HG03432 (cell line): Measurements from ENCODE around the gene CALHM3.

Experiments used
- ATAC-seq: cut with Tn5 transposase; IDR thresholded peaks from one replicate; pipeline ENCODE4 v1.9.1; 2021; ENCODE audit warnings: mild to moderate bottlenecking, moderate library complexity; ENCODE audit not compliant: unreplicated experiment

Gene CALHM3

DNA sequence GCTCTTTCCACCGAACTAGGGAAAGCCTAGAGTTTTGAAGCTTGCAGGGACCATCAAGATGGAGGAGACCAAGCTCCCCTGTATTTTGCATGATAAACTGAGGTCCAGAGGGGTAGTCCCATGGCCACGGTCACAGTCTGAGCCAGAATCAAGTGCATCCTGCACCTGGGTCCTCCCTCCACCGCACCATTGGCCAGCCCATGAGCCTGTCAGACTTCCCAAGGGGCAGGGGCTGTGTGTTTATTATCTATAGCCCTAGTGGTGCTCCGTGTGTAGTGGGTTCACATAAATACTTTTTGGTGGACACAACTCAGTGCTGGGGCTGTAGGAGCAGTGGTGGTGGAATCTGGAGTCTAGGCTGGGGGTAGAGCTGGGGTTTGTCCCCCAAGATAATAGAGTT lies 3.6 kb downstream of the CALHM3 start:
- no peak for ATAC-seq

DNA sequence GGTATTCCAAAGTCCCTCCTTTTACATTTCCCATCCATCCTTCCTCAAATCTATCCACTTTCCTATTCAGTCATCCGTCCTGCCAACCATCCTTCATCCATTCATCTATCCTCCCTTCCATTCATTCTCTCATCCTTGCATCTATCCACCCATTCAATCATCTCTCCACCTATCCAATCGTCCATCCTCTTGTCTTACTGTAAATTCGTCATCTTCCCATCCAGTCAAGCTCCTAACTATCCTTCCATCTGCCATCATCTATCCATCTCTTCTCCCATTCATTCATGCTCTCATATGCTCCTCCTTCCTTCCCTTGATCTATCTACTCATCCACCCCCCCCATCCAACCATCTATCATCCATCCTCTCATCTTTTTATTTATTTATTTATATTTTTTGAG lies 5.0 kb downstream of the CALHM3 start:
- ATAC-seq: no peak

DNA sequence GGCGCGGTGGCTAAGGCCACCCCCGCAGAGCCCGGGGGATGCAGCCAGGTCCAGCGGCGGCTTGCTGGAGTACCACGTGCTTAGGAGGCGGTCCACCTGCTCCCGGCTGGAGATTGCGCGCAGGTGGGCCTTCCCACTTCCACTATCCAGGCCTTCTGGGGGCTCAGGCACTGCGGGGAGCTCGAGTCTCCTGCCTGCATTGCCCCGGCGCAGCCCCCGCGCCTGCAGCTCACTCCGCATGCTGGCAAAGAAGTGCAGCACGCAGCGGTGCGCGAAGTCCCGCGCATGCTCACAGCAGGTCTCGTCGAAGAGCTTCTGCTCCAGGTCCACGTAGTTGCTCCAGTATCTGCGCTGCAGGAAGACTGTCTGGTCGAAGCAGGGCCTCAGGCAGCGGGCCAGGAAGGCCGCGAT lies 5.8 kb downstream of the CALHM3 start:
- ATAC-seq: no peak

DNA sequence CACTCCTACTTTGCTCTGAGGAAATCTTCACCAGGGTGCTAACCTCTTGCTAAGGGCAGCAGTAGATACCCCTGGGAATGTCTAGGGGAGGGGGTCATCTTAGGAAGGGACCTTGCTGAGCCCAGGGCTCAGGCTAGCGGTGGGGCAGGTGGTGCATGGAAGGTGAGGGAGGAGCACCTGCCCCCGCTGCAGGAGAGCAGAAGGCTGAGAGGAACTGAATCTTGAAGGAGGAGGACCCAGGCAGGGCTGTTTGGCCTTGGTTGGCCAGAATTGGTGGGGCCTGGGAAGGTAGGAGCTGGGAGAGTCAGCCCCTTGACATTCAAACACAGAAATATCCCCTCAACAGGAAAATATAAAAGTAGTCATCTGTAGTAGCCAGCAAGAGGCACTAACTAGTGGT lies 7.0 kb downstream of the CALHM3 start:
- peak; percentile 22 for ATAC-seq

DNA sequence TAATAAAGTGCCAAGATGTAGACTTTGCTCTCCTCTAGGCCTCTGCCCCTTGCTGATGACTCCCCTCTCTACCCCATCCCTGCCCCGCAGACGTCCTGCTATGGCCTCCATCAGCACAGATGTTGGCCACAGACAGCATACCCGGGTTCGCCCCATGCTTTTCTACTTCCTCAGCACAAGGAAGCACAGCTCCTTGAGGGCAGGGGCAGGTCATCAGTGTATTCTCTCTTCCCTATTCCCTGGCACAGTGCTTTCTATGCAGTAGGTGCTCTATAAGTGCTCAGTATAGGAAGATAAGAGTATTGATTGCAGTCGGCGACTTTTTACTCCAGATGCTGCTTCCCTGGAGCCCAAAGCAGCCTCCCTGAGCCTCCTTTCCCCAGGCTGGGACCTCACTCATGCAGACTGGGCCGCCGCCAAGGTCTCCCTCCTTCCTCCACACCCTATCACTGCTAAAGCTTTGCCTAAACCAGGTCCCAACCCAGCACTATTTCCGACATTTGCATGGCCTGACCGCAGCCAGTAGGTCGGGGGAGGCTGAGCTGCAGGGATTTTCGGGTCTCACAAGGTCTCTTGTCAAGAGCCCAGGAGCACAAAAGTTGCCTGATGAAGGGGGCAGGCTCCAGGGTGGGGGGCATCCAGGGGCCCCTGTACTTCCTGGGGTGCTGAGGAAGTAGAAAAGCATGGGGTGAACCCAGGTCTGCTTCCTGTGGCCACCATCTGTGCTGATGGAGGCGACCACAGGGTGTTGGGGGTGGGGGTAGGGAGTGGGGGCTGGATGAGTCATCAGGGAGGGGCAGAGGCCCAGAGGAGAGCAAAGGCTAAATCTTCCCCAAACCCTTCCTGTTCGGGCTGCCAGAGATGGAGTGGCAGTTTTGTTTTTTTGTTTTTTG lies 8.0 kb downstream of the CALHM3 start:
- peak; percentile 78 for ATAC-seq

DNA sequence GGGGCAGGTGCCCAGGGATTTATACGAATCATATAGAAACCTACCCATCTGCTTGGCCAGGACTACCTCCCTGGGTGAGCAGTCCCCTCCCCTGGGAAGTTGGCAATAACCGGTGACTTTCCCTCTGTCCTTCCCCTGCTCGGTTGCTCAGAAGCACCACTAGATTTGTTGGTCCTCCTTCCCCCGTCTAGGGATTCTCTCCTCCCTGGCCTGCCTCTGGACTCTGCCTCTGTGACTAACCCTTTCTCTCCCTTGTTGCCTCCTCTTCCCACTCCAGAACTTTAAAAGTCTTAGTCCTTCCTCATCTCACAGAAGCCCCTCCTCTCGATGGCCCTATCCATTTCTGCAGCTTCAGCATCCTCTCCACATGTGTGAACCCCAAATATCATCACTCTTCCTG lies 9.8 kb downstream of the CALHM3 start:
- ATAC-seq: no peak

DNA sequence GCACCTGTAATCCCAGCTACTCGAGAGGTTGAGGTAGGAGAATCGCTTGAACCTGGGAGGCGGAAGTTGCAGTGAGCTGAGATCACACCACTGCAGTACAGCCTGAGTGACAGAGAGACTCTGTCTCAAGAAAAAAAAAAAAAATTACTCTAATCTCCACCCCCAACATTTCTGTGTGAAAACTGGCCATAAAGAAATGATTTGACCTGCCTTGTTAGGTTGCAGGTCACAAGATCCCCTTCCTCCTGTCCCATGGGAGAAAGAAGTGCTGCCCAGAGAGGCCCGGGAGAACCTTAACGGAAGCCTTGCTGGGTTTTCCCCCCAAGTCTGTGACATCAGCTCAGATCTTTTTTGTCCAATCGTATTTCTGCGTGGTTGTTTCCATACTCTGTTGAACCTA lies 11.6 kb downstream of the CALHM3 start:
- peak; percentile 33 for ATAC-seq

DNA sequence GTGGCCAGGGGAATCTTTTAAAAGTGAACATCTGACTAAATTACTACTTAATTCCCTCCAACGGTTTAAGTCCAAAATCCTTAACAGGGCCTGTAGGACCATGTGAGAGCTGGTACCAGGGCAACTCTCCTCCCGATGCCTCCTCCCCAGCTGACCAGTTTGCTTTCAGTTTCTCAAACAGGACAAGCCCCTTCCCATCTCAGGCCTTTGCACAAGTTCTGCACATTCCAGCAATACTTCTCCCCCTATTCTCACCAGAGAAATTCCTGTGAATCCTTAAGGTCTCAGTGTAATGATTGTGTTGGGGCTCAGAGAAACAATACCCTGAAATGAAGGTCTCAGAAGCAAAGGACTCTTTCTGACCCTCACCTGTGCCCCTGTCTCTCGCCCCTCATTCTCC lies 12.3 kb downstream of the CALHM3 start:
- no peak for ATAC-seq

DNA sequence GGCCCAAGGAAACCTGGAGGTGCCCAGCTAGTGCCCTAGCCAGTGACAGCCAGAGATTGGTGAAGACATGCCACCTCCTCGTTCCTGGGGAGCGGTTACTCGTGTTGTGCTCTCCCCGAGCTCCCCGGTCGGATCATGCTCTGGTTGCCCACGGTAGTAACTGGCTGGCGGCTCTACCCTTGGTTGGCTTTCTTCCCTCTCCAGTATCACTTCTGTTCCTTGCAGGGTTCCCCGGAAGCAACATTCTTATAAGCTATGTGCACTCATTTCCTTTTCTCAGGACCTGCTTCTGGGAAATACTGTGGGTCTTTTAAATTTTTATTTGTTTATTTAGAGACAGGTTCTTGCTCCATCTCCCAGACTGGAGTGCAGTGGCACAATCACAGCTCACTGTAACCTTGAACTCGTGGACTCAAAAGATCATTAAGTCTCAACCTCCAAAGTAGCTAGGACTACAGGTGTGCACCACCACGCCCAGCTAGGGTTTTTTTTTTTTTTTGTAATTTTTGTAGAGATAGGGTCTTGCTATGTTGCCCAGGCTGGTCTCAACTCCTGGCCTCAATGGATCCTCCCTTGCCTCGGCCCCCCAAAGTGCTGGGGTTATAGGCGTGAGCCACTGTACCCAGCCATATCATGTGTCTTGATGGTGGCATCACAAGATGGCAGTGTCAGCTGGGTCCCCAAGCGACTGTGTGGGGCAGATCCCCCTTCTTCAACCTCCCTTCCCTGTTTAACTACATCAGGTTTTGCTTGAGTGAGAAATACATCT lies 13.4 kb downstream of the CALHM3 start:
- ATAC-seq: no peak

DNA sequence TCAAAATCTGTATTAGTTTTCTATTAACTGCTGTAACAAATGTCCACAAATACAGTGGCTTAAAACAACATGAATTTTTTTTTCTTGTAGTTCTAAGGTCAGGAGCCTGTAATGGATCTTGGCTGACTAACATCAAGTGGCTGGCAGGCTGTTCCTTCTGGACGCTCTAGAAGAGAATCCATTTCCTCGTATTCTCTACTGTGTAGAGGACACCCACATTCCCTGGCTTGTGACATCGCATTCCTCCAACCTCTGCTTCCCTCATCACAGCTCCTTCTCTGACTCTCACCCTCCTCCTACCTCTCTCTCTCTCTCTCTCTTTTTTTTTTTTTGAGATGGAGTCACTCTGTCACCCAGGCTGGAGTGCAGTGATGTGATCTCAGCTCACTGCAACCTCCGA lies 15.5 kb downstream of the CALHM3 start:
- ATAC-seq: no peak

DNA sequence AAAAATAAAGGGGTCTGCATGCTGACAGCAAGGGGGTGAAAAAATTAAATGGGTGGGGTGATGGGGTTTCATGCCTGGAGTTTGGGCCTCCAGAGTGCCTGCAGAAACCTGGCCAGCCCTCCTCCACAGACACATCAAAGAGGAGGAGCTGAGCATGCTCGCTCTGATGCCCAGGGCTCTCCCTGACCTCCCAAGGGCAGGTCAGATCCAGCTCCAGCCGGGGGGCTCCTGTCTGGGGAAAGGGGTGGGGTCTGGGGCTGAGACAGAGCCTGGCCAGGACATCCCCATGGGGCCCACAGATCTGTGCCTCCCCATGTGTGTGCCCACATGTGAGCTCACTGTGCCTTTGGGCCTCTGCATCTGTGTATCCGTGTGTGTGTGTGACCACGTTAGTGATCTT lies 19.4 kb downstream of the CALHM3 start:
- ATAC-seq: no peak

DNA sequence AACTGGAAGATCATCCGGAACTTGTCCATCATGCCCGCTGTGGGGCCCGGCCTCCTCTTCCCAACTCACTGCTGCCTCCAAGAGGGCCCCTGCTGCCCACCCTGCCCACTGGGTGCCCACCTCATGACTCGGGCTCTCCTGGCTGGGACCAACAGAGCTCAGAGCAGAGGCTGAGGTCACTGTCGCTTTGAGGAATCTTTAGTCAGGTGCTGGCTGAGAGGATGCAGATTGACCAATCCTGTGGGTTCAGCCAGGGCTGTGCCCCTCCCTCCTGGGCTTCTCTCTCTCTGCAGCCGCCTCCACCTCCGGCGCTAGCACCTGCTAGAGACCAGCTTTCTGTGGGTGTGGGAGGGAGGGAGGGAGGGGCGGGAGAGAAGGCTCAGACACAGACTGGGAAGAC lies 20.3 kb downstream of the CALHM3 start, which contains the start of gene CALHM1:
Gene CALHM1, minus strand, starts transcription at position 181 of the 400 bp plus-strand sequence. Its CDS starts 149 bp downstream, at position 32.
- ATAC-seq: peak; percentile 74

DNA sequence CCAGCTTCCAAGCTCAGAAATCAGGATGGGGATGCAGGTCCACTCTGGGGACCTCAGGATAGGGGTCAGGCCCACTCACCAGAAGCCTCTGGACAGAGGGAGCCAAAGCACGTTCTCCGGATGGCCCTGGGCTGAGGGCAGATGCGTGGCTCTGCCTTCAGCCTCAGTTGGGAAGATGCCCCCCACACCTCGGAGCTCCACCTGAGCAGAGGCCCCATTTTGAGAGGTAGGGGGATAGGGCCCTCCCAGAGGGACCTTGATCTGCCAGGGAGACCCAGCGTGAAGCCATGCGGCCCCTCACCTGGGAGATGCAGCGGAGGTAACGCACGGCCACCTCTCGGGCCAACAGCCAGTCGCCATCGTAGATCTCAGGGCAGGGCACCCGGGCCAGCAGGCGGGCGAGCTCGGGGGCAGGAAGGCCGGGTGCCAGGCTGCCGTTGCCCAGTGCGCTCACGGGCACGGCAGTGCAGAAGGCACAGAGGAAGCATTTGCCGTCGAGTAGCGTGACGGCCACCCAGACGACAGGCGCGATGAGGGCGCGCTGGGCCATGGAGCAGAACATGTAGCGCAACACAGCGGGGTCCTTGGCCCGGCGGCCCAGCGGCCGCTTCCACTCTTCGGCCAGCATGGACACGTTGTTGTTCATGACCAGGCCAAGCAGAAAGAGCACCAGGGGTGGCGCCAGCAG lies 21.0 kb downstream of the CALHM3 start:
- ATAC-seq: no peak

DNA sequence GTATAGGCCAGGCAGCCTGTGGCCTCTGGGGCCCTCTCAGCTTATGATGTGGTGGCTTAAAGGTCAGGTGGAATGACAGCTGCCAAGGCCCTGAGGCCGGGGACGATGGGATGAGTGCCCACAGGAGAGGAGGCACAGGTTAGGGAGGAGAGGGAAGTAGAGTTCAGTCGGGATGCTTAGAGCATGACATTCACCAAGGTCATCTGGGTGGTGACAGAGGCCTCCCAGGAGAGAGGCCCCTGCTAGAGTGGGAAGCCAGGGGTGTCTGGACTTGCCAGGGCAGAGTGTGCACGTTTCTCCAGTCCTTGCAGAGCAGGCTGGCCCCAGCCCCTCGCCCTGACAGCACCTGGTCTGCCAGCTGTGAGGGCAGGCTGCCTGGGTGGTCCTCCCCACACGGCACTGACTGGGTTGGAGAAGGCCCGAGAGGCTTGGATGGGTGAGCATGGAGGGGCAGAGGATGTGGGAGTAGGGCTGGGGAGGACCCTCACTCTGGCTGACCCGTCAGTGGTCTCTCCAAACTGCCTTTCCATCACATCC lies 21.8 kb downstream of the CALHM3 start:
- no peak for ATAC-seq

DNA sequence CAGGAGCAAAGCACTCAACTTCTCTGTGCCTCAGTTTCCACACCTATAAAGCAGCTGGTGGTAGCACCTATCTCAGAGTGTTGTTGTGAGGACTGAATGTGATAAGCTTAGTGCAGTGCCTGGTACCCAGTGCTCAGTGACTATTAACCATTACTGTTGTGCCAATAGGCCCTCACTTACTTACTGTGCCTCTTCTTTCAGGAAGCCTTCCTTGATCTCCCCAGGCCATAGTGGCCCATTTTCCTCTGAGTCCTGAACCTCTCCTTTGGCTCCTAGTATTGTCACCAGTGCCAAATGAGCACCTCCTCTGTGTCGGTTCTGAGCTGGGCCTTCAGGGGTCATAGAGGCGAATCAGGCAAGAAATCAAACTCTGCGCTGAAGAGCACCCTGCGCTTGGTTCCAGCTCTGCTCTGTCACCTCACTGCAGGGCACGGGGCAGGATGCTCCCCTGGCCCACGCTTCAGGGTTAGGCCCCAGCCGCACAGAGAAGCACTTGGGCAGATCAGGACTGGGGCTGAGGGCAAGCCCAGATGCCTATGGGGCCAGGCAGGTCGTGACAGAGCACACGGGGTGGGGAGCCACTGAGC lies 22.9 kb downstream of the CALHM3 start:
- ATAC-seq: no peak

DNA sequence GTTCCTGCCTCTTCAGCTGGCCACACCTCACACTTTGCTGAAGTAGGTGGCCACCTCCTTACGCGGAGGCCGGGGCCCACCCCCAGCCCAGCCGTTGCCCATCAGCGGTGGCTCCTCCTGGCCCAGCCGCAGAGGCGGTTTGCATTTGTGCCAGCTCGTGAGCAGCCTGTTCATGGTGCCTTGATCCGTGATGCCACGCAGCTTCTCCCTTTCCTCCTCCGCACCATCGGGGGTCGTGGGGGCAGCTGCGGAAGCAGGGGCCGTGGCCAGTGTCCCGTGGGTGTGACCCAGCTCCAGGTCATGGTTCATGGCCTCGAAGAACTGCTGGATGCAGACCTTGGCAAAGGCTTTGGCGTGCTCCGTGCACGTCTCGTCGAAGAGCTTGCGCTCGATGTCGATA lies 23.8 kb downstream of the CALHM3 start:
- ATAC-seq: no peak

DNA sequence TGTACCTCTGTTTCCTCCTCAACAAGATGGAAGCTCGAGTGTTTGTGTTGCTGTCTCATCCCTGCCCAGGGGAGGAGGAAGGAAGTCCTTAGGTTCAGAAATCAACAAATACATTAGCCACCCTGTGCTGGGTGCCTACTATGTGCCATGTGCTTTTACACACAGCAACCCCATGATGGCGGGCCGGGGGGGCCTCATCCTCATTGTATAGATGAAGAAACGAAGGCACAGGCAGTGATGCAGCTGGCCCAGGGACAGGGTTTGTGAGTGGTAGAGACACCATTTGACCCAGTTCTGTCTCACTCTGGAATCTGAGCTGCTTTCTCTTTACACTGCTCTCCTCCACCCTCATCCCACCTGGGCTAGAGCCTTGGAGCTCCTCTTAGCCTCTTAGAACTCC lies 25.0 kb downstream of the CALHM3 start:
- no peak for ATAC-seq

DNA sequence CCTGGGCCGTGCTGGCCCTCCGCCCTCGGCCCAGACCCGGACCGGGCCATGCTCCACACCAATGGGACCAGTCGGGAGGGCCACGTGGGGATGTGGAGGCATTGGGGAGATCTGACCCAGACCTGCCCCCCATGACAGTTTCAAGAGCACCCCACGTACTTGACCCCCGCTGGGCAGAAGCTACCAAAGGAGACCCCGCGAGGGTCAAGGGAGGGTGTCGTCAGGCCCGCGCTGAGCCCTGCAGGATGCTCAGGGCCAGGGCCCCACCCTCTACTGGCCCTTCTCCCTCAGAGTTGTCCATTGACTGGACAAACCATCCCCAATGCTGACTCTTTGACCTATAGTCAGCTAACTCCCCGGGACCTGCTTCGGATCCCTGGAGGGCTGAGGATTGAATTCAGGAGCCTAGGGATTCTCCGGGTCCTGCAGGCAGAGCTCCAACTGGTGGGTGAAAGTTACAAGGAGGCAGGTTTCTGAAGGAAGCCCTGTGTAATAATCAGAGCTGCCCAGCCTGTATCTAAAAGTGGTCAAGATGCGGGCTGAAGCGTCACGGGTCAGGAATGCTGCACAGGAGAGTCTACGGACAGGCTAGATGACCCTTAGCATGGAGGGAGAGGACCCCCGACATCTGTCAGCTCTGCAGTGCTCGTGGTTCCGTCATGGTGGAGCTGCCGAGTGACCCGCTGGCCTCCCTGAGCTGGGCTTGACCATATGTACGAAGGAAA lies 26.4 kb downstream of the CALHM3 start:
- ATAC-seq: no peak

DNA sequence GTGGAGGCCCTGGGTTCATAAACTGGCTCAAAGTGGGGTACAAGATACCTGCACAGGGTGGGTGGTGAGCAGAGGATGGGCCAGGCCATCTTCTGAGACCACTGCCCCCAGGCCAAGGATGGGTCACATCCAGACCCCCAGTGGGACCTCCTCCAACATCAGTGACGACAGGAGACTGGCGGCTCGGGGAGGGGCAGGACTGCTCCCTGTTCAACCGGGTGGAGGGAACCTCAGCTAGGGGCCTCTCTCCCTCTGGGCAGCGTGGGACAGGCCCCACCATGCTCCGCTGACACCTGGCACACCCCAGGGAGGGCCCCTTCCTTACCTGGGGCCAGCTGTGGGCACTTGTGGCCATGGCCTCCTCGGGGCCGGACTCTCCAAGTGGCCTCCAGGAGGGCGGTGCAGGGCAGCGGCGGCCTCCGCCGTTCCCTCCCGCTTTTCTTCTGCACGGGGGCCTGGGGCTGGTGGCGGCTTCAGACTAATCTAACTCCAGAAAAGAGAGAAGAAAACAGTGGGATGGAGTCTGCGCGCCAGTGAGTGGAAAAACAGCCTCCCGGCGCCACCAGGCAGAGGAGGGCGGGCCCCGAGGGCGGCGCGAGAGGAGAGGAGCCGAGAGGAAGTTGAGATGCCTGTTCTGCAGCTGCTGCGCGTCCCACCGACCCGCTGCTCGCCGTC lies 27.1 kb downstream of the CALHM3 start, which contains the start of gene CALHM2:
Gene CALHM2, minus strand, starts transcription at position 540 of the 675 bp plus-strand sequence. CDS start 2,429 bp downstream, outside the sequence.
- ATAC-seq: peak; percentile 74
